ENCODE results near the gene TMEM247. TPM values are rescaled to one million over a fixed set of nuclear protein-coding genes. Genes with fewer than 3 reads are reported as not detected.

The TMEM247 gene
- total and polyA plus RNA-seq, 2 of the 8 experiments (the other 6 are each of a cell fraction or from before 2014, with no cell fraction given) = not detected

- no peak for TF ChIP-seq RXRA (IDR thresholded peaks at IDR 0.05; ENCODE audit: insufficient read depth, low read depth, low read length)
Observed at GRCh38 chr2:46447649-46448048, 31.7 kb upstream of the TMEM247 start (continued).

Measured in H1 (cell line).